ENCODE data around the gene LDB2. TPM values are rescaled to one million over a fixed set of nuclear protein-coding genes. Genes with fewer than 3 reads are reported as not detected.

Gene LDB2
- total RNA-seq, 2 donors from 2014 or later, result 11.4 to 14.5 TPM

GRCh38 chr4:16658183-16658582 is 240.3 kb downstream of the LDB2 start:
- H3K9me3 ChIP-seq (ENCODE audit: control insufficient read depth, low read length), result no peaks in the 10 kb centered on the region
- TF ChIP-seq CTCF (conservative IDR thresholded peaks at IDR 0.05), result no peak
- no peak overlapping the region for H3K27ac ChIP-seq (ENCODE audit: low read depth, low read length)
- H3K27me3 ChIP-seq (ENCODE audit: control insufficient read depth, insufficient read depth, low read length, poor library complexity, severe bottlenecking), result no peaks in the 10 kb centered on the region
- WGBS, 2 experiments (ENCODE audit: insufficient coverage in 1 of 2, insufficient read length in 1 of 2), result 97 to 100% methylated on average over 1 to 2 of the region's 2 CpGs
- DNase-seq, result no peak
- Mint-ChIP-seq H3K36me3 (ENCODE audit: low read depth) (no peaks in the 10 kb centered on the region), H3K9me3 (no peaks in the 10 kb centered on the region), H3K27ac (no peak overlapping the region), H3K27me3 (ENCODE audit: insufficient read depth) (no peaks in the 10 kb centered on the region), H3K4me1 (peaks cover 5% of the 10 kb centered on the region), H3K4me3 (no peak overlapping the region)
- no peak overlapping the region for H3K4me3 ChIP-seq (ENCODE audit: low read length)
- H3K4me1 ChIP-seq (ENCODE audit: control insufficient read depth, insufficient read depth, low read length), result no peaks in the 10 kb centered on the region
- no peak overlapping the region for H3K9ac ChIP-seq (ENCODE audit: extremely low read depth, low read length, poor library complexity, severe bottlenecking)
- no peaks in the 10 kb centered on the region for H3K36me3 ChIP-seq (ENCODE audit: control insufficient read depth, insufficient read depth, low read length)

GRCh38 chr4:16655111-16655510 is 243.3 kb downstream of the LDB2 start:
- H3K9me3 Mint-ChIP-seq, result no peaks in the 10 kb centered on the region
- Histone ChIP-seq H3K4me3 (ENCODE audit: low read length) (no peak overlapping the region), H3K36me3 (ENCODE audit: control insufficient read depth, insufficient read depth, low read length) (no peaks in the 10 kb centered on the region), H3K27ac (ENCODE audit: low read depth, low read length) (no peak overlapping the region), H3K27me3 (ENCODE audit: control insufficient read depth, insufficient read depth, low read length, poor library complexity, severe bottlenecking) (no peaks in the 10 kb centered on the region), H3K4me1 (ENCODE audit: control insufficient read depth, insufficient read depth, low read length) (no peaks in the 10 kb centered on the region), H3K9me3 (ENCODE audit: control insufficient read depth, low read length) (no peaks in the 10 kb centered on the region), H3K9ac (ENCODE audit: extremely low read depth, low read length, poor library complexity, severe bottlenecking) (no peak overlapping the region)
- H3K27me3 Mint-ChIP-seq (ENCODE audit: insufficient read depth), result no peaks in the 10 kb centered on the region
- no peak overlapping the region for H3K27ac Mint-ChIP-seq
- no peak overlapping the region for H3K4me3 Mint-ChIP-seq
- H3K4me1 Mint-ChIP-seq, result peaks cover 6% of the 10 kb centered on the region
- TF ChIP-seq CTCF (conservative IDR thresholded peaks at IDR 0.05), result no peak
- no peaks in the 10 kb centered on the region for H3K36me3 Mint-ChIP-seq (ENCODE audit: low read depth)
- 96 to 100% methylated on average over 1 to 3 of the region's 3 CpGs for WGBS, 2 experiments (ENCODE audit: insufficient coverage in 1 of 2, insufficient read length in 1 of 2)
- DNase-seq, result no peak

GRCh38 chr4:16652732-16653305 is 245.6 kb downstream of the LDB2 start:
- no peaks in the 10 kb centered on the region for H3K27me3 Mint-ChIP-seq (ENCODE audit: insufficient read depth)
- H3K9me3 ChIP-seq (ENCODE audit: control insufficient read depth, low read length), result no peaks in the 10 kb centered on the region
- no peaks in the 10 kb centered on the region for H3K27me3 ChIP-seq (ENCODE audit: control insufficient read depth, insufficient read depth, low read length, poor library complexity, severe bottlenecking)
- no peaks in the 10 kb centered on the region for H3K4me1 ChIP-seq (ENCODE audit: control insufficient read depth, insufficient read depth, low read length)
- H3K27ac Mint-ChIP-seq, result no peak overlapping the region
- H3K9ac ChIP-seq (ENCODE audit: extremely low read depth, low read length, poor library complexity, severe bottlenecking), result no peak overlapping the region
- 91 to 93% methylated on average over 4 to 8 of the region's 8 CpGs for WGBS, 2 experiments (ENCODE audit: insufficient coverage in 1 of 2, insufficient read length in 1 of 2)
- peaks cover 6% of the 10 kb centered on the region for H3K4me1 Mint-ChIP-seq
- no peaks in the 10 kb centered on the region for H3K9me3 Mint-ChIP-seq
- no peaks in the 10 kb centered on the region for H3K36me3 ChIP-seq (ENCODE audit: control insufficient read depth, insufficient read depth, low read length)
- H3K27ac ChIP-seq (ENCODE audit: low read depth, low read length), result no peak overlapping the region
- no peak for TF ChIP-seq CTCF (conservative IDR thresholded peaks at IDR 0.05)
- H3K4me3 ChIP-seq (ENCODE audit: low read length), result no peak overlapping the region
- DNase-seq, result no peak
- no peaks in the 10 kb centered on the region for H3K36me3 Mint-ChIP-seq (ENCODE audit: low read depth)
- H3K4me3 Mint-ChIP-seq, result no peak overlapping the region
